NCI-H2196 (cell line): ENCODE data around the gene RGP1.

Experiments used
- DNase-seq: peaks from one replicate; lab custom pipeline; 2025; ENCODE audit not compliant: unreplicated experiment; lab: John Stamatoyannopoulos, UW

The RGP1 gene

GRCh38 chr9:35718721-35719511 lies 30.2 kb upstream of the RGP1 start:
- no peak for DNase-seq

- no peak for DNase-seq
These were observed 29.5 kb upstream of the RGP1 start for GRCh38 chr9:35719546-35719945.

- no peak for DNase-seq
These were observed 25.7 kb upstream of the RGP1 start for GRCh38 chr9:35723426-35723825.

- DNase-seq, result no peak
These were observed 25.2 kb upstream of the RGP1 start for GRCh38 chr9:35723908-35724307.

GRCh38 chr9:35725362-35725761 lies 23.7 kb upstream of the RGP1 start:
- no peak for DNase-seq

- DNase-seq, result peak; percentile 50
These were observed 22.2 kb upstream of the RGP1 start for GRCh38 chr9:35726931-35727330.

GRCh38 chr9:35727676-35728040 lies 21.4 kb upstream of the RGP1 start:
- DNase-seq, result no peak

- no peak for DNase-seq
These were observed 20.8 kb upstream of the RGP1 start for GRCh38 chr9:35728041-35728971.

GRCh38 chr9:35729101-35729500 lies 20.0 kb upstream of the RGP1 start:
- DNase-seq, result no peak

GRCh38 chr9:35729700-35730485 lies 19.2 kb upstream of the RGP1 start:
- DNase-seq, result peak; percentile 26

GRCh38 chr9:35730486-35730854 lies 18.6 kb upstream of the RGP1 start:
- DNase-seq, result no peak

GRCh38 chr9:35731415-35732184 lies 17.5 kb upstream of the RGP1 start:
- DNase-seq, result no peak

GRCh38 chr9:35732185-35732799 lies 16.8 kb upstream of the RGP1 start, which contains the start of the genes CREB3 and TLN1:
Gene CREB3 (plus strand): TSS chr9:35732666. CDS start chr9:35732773, 107 bp downstream.
Gene TLN1 (minus strand): TSS chr9:35732195. CDS start chr9:35725694, 6,501 bp downstream.
- DNase-seq, result peak; percentile 100

- peak; percentile 42 for DNase-seq
These were observed 16.1 kb upstream of the RGP1 start for GRCh38 chr9:35732800-35733541.

- no peak for DNase-seq
These were observed 15.0 kb upstream of the RGP1 start for GRCh38 chr9:35734096-35734495.

- peak; percentile 78 for DNase-seq
These were observed 12.9 kb upstream of the RGP1 start for GRCh38 chr9:35736201-35736633.

GRCh38 chr9:35737143-35737542 lies 11.9 kb upstream of the RGP1 start:
- DNase-seq, result no peak

- DNase-seq, result no peak
These were observed 10.9 kb upstream of the RGP1 start for GRCh38 chr9:35738186-35738585.

- DNase-seq, result no peak
These were observed 10.2 kb upstream of the RGP1 start for GRCh38 chr9:35738924-35739323.
